SK-N-SH (cell line): Measurements from ENCODE around the gene CEP295NL. TPM values are rescaled to one million over a fixed set of nuclear protein-coding genes. Genes with fewer than 3 reads are reported as not detected.

Experiments
- CTCF ChIA-PET: fragments of 300-600, 350-600 bp; formaldehyde crosslinking; extraction: SDS; loops from one replicate; lab custom pipeline; 2021; lab: Yijun Ruan, JAX
- POLR2A ChIA-PET: fragments of 350-600 bp; sonication (Branson Sonifier 250); formaldehyde crosslinking; extraction: SDS; loops from one replicate; lab custom pipeline; 2020; ENCODE audit warnings: antibody characterized with exemption, inconsistent platforms; lab: Yijun Ruan, JAX
- DNase-seq: peaks from one replicate; pipeline ENCODE4 v3.0.0; 2012
- H2AFZ ChIP-seq: fragments of 200-600 bp; sonication (generic); 2 replicates; pipeline ENCODE4 v1.8.1; 2016; ENCODE audit warnings: antibody characterized with exemption, mild to moderate bottlenecking, low read depth
- H3F3A ChIP-seq: fragments of 200-600 bp; sonication (generic); replicated peaks from 2 replicates; pipeline ENCODE3; 2016; ENCODE audit warnings: antibody characterized with exemption, mild to moderate bottlenecking; ENCODE audit not compliant: insufficient read depth
- H3K27ac ChIP-seq, 2 experiments: fragments of 200-500 bp in 1 of 2; fragments of 200-600 bp in 1 of 2; sonication (Bioruptor generic) in 1 of 2; sonication (generic), shearing (Covaris generic) in 1 of 2; 2 replicates each; pipeline versions ENCODE4 v1.5.1 to v1.6.1; 2014 to 2016; ENCODE audit warnings: low read depth in 2 of 2, inconsistent platforms in 1 of 2, low read length in 1 of 2, mild to moderate bottlenecking in 1 of 2, mixed read lengths in 1 of 2
- H3K27me3 ChIP-seq: fragments of 200-600 bp; sonication (generic), shearing (Covaris generic); 2 replicates; pipeline ENCODE4 v1.6.1; 2016; ENCODE audit warnings: mixed run types; ENCODE audit not compliant: insufficient read depth
- H3K36me3 ChIP-seq, 2 experiments: fragments of 200-500 bp in 1 of 2; fragments of 200-600 bp in 1 of 2; sonication (Bioruptor generic) in 1 of 2; sonication (generic) in 1 of 2; replicated peaks in 1 of 2; 2 replicates each; pipeline versions ENCODE3 to v1.5.1; 2014 to 2016; ENCODE audit warnings: low read length in 1 of 2, mild to moderate bottlenecking in 1 of 2; ENCODE audit not compliant: insufficient read depth in 2 of 2, control insufficient read depth in 1 of 2
- H3K4me1 ChIP-seq, 2 experiments: fragments of 200-500 bp in 1 of 2; fragments of 200-600 bp in 1 of 2; sonication (Bioruptor generic) in 1 of 2; sonication (generic), shearing (Covaris generic) in 1 of 2; 2 replicates each; pipeline versions ENCODE4 v1.5.1 to v1.6.1; 2014 to 2016; ENCODE audit warnings: low read depth in 1 of 2, low read length in 1 of 2, mixed run types in 1 of 2; ENCODE audit not compliant: insufficient read depth in 2 of 2, control insufficient read depth in 1 of 2
- H3K4me2 ChIP-seq: fragments of 200-600 bp; sonication (generic), shearing (Covaris generic); 2 replicates; pipeline ENCODE4 v1.6.1; 2017; ENCODE audit warnings: mixed run types
- H3K4me3 ChIP-seq, 2 experiments: fragments of 200-500 bp in 1 of 2; fragments of 200-600 bp in 1 of 2; sonication (Bioruptor generic) in 1 of 2; sonication (generic), shearing (Covaris generic) in 1 of 2; 2 replicates each; pipeline versions ENCODE4 v1.5.1 to v1.8.1; 2014 to 2016; ENCODE audit warnings: low read depth in 2 of 2, inconsistent platforms in 1 of 2, low read length in 1 of 2, mild to moderate bottlenecking in 1 of 2, mixed read lengths in 1 of 2, moderate library complexity in 1 of 2
- H3K79me2 ChIP-seq: fragments of 200-600 bp; sonication (generic); 2 replicates; pipeline ENCODE4 v1.8.1; 2017; ENCODE audit warnings: mild to moderate bottlenecking; ENCODE audit not compliant: insufficient read depth
- H3K9ac ChIP-seq: fragments of 200-600 bp; sonication (generic); 2 replicates; pipeline ENCODE4 v1.6.1; 2017; ENCODE audit warnings: mixed run types
- H3K9me2 ChIP-seq: fragments of 200-600 bp; sonication (generic); 2 replicates; pipeline ENCODE4 v1.6.1; 2017; ENCODE audit warnings: mixed run types
- H3K9me3 ChIP-seq: fragments of 200-600 bp; sonication (generic); 2 replicates; pipeline ENCODE4 v1.6.1; 2017; ENCODE audit warnings: mixed run types, mild to moderate bottlenecking, moderate library complexity
- H4K20me1 ChIP-seq: fragments of 200-600 bp; sonication (generic); 2 replicates; pipeline ENCODE4 v1.6.1; 2017; ENCODE audit warnings: mild to moderate bottlenecking, mixed run types; ENCODE audit not compliant: insufficient read depth
- CHD2 ChIP-seq: fragments of 150-350 bp; IDR thresholded peaks from 2 replicates; pipeline ENCODE4 v1.6.1; 2018; ENCODE audit warnings: low read length; ENCODE audit not compliant: partially characterized antibody
- ELF1 ChIP-seq: IDR thresholded peaks from 2 replicates; pipeline ENCODE4 v1.4.0; 2012
- MXI1 ChIP-seq: IDR thresholded peaks from 2 replicates; pipeline ENCODE4 v1.6.1; 2012; ENCODE audit warnings: mild to moderate bottlenecking, low read depth, low read length, improper control_type of control experiment
- NFIC ChIP-seq: IDR thresholded peaks from 2 replicates; pipeline ENCODE4 v1.4.0; 2012; ENCODE audit warnings: borderline replicate concordance
- RXRA ChIP-seq: IDR thresholded peaks from 2 replicates; pipeline ENCODE4 v1.4.0; 2012; ENCODE audit warnings: low read depth, mild to moderate bottlenecking, borderline replicate concordance
- TAF1 ChIP-seq: IDR thresholded peaks from 2 replicates; pipeline ENCODE4 v1.6.1; 2012; ENCODE audit warnings: low read depth, mild to moderate bottlenecking, low read length, moderate library complexity, borderline replicate concordance
- WGBS: methylation state at CpG from one replicate; pipeline ENCODE4 v1.1.6; 2017; ENCODE audit warnings: low lambda C conversion rate; 5-methylcytosine and 5-hydroxymethylcytosine counted together
- polyA plus RNA-seq, 3 experiments: library from polyadenylated mRNA; depleted of rRNA; stranded (reverse); fragments of >200 nt; gene quantifications; 2 replicates each; pipeline ENCODE4 v1.2.3, GENCODE V29; 2012
- TF ChIP-seq, protein P1 (sequence below): fragments of 200-600 bp; sonication (generic); IDR thresholded peaks from 2 replicates; pipeline ENCODE4 v1.6.1; 2017; ENCODE audit warnings: antibody characterized with exemption, mild to moderate bottlenecking, moderate library complexity
- TF ChIP-seq, protein P2 (sequence below): fragments of 150-350 bp; IDR thresholded peaks from 2 replicates; pipeline ENCODE4 v1.6.1; 2016; ENCODE audit warnings: mild to moderate bottlenecking, low read depth, low read length
- TF ChIP-seq, protein P3 (sequence below): IDR thresholded peaks from 2 replicates; pipeline ENCODE4 v1.4.0; 2012; ENCODE audit warnings: low read depth, borderline replicate concordance
- TF ChIP-seq, protein P4 (sequence below): IDR thresholded peaks from 2 replicates; pipeline ENCODE4 v1.4.0; 2012; ENCODE audit warnings: low read depth
- TF ChIP-seq, protein P5 (sequence below): IDR thresholded peaks from 2 replicates; pipeline ENCODE4 v1.6.1; 2012; ENCODE audit warnings: mild to moderate bottlenecking, low read depth, low read length, moderate library complexity

CEP295NL gene
- polyA plus RNA-seq, 1 of the 3 experiments (the other 2 are of a cell fraction), result 0.35 TPM

DNA sequence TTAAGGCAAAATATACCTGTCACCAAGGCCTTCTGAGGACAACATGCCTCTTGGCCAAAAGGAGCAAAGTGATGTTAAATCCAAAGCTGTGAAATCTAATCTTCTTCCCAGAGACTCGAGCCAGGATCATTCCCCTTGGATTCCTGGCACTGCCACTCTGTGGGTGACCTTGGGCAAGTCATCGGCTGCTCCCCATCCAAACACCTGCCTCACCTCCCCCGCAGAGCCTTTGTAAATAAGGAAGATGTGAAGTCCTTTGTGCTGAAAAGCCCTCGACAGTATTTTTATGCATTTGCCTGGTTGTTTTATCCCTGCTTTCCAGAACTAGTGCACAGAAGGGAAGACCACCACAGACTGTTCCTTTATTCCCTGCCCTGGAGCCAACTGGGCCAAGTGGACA, 5.4 kb upstream of the CEP295NL start (continued):
- TF ChIP-seq, protein P1, sequence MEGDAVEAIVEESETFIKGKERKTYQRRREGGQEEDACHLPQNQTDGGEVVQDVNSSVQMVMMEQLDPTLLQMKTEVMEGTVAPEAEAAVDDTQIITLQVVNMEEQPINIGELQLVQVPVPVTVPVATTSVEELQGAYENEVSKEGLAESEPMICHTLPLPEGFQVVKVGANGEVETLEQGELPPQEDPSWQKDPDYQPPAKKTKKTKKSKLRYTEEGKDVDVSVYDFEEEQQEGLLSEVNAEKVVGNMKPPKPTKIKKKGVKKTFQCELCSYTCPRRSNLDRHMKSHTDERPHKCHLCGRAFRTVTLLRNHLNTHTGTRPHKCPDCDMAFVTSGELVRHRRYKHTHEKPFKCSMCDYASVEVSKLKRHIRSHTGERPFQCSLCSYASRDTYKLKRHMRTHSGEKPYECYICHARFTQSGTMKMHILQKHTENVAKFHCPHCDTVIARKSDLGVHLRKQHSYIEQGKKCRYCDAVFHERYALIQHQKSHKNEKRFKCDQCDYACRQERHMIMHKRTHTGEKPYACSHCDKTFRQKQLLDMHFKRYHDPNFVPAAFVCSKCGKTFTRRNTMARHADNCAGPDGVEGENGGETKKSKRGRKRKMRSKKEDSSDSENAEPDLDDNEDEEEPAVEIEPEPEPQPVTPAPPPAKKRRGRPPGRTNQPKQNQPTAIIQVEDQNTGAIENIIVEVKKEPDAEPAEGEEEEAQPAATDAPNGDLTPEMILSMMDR, result no peak
- TF ChIP-seq, protein P2, sequence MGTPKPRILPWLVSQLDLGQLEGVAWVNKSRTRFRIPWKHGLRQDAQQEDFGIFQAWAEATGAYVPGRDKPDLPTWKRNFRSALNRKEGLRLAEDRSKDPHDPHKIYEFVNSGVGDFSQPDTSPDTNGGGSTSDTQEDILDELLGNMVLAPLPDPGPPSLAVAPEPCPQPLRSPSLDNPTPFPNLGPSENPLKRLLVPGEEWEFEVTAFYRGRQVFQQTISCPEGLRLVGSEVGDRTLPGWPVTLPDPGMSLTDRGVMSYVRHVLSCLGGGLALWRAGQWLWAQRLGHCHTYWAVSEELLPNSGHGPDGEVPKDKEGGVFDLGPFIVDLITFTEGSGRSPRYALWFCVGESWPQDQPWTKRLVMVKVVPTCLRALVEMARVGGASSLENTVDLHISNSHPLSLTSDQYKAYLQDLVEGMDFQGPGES, result no peak
- TF ChIP-seq, protein P3, sequence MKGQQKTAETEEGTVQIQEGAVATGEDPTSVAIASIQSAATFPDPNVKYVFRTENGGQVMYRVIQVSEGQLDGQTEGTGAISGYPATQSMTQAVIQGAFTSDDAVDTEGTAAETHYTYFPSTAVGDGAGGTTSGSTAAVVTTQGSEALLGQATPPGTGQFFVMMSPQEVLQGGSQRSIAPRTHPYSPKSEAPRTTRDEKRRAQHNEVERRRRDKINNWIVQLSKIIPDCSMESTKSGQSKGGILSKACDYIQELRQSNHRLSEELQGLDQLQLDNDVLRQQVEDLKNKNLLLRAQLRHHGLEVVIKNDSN, result no peak
- TF ChIP-seq, protein P4, sequence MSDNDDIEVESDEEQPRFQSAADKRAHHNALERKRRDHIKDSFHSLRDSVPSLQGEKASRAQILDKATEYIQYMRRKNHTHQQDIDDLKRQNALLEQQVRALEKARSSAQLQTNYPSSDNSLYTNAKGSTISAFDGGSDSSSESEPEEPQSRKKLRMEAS, result no peak
- TF ChIP-seq MXI1, result no peak
- TF ChIP-seq CHD2, result no peak
- TF ChIP-seq ELF1, result no peak
- no peak for TF ChIP-seq RXRA
- TF ChIP-seq TAF1, result no peak

DNA sequence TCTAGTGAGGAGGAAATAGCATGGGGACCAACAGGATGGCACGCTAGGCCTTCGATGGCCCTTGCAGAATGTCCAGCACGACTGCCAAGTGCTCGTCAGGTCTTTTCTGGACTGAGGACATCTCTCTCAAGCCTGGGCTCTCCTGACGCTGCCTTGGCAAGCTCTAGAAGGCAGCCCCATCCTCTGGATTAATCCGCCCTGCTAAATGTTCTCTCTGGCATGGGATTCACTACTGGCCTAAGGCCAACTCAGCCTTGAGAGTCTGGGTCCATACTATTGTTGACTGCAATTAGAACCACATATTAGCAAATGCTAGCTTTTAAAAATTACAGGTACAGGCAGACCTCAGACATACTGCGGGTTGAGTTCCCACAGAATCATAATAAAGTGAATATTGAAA, 2.5 kb upstream of the CEP295NL start:
- Histone ChIP-seq H3K4me2 (no peak overlapping the region), H3K27ac (no peak overlapping the region; a peak in 1 of 4 replicates), H3K27me3 (no peaks in the 10 kb centered on the region), H3K4me1 (peaks cover 0 to 19% of the 10 kb centered on the region in 2 experiments; a peak in 1 of 4 replicates), H4K20me1 (peaks cover 100% of the 10 kb centered on the region), H3K9ac (no peak overlapping the region), H2AFZ (no peak overlapping the region), H3K79me2 (peaks cover 100% of the 10 kb centered on the region), H3K4me3 (no peak overlapping the region), H3F3A (peaks cover 9% of the 10 kb centered on the region), H3K36me3 (peaks cover 13 to 25% of the 10 kb centered on the region in 2 experiments), H3K9me3 (no peaks in the 10 kb centered on the region), H3K9me2 (no peaks in the 10 kb centered on the region)
- POLR2A ChIA-PET, result no interaction called here
- WGBS, result 97% methylated on average over 7 of the region's 7 CpGs
- no peak for DNase-seq
- TF ChIP-seq, protein P5, sequence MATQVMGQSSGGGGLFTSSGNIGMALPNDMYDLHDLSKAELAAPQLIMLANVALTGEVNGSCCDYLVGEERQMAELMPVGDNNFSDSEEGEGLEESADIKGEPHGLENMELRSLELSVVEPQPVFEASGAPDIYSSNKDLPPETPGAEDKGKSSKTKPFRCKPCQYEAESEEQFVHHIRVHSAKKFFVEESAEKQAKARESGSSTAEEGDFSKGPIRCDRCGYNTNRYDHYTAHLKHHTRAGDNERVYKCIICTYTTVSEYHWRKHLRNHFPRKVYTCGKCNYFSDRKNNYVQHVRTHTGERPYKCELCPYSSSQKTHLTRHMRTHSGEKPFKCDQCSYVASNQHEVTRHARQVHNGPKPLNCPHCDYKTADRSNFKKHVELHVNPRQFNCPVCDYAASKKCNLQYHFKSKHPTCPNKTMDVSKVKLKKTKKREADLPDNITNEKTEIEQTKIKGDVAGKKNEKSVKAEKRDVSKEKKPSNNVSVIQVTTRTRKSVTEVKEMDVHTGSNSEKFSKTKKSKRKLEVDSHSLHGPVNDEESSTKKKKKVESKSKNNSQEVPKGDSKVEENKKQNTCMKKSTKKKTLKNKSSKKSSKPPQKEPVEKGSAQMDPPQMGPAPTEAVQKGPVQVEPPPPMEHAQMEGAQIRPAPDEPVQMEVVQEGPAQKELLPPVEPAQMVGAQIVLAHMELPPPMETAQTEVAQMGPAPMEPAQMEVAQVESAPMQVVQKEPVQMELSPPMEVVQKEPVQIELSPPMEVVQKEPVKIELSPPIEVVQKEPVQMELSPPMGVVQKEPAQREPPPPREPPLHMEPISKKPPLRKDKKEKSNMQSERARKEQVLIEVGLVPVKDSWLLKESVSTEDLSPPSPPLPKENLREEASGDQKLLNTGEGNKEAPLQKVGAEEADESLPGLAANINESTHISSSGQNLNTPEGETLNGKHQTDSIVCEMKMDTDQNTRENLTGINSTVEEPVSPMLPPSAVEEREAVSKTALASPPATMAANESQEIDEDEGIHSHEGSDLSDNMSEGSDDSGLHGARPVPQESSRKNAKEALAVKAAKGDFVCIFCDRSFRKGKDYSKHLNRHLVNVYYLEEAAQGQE, result no peak
- TF ChIP-seq TAF1, result no peak
- TF ChIP-seq, protein P1, result no peak
- no peak for TF ChIP-seq ELF1
- no peak for TF ChIP-seq RXRA
- no peak for TF ChIP-seq NFIC
- CTCF ChIA-PET, result interaction anchor here (1.6 to 1.7 kb wide), 2 partner anchors 40 kb away, joined by 6 to 9 read pairs; no protein-coding TSS in a partner anchor
